ENCODE measurements around the gene GALNT7.
"Not testable (repeated sequence)": the region's sequence is repeated elsewhere in the genome, so short reads cannot be mapped to it uniquely, and the experiment has no call there.

Gene GALNT7

DNA sequence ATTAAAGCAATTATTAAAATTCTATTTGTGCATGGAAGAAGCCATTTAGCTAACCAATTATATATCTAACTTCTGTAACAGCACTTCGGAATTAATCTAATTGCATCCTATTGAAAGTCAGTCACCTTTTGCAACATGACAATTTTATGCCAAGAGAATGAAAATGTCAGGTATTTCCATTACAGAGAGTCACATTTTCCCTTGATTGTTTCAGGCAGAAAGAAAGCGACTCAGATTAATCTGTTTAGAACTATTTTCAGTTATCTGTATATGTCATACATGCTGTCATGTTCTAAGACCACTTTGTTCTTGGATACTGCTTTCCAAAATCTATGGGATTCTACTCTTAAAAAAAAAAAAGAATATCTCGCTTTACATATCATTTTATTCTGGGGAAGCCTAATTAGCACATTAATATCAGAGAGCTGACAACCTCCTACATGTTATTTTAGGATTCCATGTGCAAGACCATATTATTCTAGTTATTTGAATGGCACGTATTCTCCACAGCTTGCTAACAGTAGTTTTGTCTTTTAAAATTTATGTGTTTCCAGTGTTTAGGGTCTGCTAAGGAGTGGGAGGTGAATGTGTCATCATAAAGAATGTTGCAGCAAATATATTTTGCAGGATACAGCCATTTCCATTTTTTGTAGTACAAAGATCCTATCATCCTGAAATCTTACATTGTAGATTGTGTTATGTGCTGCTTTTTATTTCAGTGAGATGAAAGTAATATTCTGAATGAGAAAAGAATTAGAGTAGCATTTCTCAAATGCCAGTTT is 31.7 kb downstream of the GALNT7 start:
- DNase-seq, result no peak

DNA sequence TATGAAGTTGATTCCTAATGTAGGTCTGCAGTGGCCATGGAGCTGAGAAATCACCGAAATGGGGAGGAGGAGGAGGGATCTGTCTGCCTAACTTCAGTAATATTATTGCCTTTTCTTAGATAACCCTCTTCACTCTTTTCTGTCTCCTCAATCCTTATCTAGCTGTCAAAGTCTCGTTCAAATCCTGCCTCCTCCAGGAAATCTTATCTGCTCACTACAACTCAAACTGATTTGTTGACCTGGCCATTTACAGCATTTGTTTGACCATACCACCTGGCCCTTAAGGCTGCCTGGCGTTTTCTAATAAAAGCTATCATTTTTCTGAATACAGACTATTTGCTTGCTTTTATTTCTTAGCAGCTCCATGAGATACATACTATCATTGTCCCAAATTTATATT is 33.8 kb downstream of the GALNT7 start:
- DNase-seq, result no peak

DNA sequence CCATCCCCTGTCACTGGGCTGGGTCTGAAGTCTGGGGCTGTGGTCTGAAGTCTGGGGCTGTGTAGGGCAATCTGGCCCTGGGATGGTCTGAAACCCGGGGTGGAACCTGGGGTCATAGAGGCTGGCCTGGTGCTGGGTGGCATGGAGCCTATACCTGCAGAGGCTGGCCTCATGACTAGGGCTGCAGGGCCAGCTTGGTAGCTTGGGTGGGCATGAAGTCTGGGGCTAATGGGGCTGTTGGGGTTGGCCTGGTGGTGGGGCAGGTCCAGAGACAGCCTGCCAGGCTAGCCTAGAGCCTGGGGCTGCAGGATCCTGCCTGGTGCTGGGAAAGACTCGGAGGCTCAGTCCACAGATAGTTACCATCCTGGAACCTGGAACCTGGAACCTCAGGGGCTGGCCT is 37.0 kb downstream of the GALNT7 start:
- no peak for DNase-seq

DNA sequence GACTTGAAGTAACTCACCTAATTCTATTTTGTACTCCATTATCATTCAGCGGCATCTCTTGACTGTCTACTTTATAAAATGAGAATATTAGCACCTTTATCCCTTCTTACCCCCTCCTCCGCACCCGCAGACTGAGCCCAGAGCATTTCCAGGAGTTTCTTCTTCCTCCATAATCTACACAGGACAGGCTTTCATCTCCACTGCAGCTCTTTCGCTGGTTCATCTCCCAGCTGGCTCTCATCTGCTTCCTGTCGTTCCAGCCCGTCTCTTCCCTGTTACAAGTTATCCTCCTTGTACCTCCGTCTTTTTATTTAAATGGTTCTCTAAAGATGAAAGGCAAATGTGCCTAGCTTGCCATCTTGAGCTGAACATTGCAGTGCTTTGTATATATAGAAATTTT is 39.8 kb downstream of the GALNT7 start:
- DNase-seq, result no peak

DNA sequence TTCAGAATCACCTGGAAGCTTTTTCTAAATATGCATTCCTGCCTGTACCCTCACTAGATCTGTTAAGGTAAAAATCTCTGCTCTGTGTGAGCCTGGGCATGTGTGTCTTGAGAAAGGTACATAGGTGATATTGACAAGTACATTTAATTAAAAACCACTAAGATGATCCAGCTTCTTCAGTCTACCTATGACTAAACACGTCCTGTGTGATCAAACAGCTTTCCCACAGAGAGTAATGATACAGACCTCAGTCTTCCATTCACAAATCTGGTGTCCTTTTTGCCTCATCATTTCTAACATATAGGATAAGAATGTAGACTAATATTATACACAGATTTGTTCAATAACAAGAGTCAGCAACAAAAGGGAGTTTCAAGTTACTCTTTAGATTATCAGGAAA is 42.6 kb downstream of the GALNT7 start:
- DNase-seq, result no peak

DNA sequence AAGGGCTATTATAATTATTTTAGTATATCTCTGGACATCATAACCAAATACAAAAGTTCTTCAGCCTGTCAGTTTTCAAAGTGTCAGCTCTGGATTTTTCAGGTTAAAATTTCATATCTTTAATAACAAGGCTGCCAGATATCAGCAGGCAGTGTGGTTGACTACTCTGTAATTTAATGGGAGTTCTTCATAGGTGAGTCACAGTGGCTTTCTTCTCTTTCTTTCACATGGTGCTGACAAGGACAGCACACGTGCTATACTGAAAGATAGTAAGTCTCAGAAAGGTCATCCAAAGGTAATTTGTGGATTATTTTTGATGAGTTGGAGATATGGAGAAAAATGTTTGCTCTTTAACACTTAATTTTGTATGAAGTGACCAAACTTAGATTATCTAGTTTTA is 43.2 kb downstream of the GALNT7 start:
- DNase-seq, result no peak

DNA sequence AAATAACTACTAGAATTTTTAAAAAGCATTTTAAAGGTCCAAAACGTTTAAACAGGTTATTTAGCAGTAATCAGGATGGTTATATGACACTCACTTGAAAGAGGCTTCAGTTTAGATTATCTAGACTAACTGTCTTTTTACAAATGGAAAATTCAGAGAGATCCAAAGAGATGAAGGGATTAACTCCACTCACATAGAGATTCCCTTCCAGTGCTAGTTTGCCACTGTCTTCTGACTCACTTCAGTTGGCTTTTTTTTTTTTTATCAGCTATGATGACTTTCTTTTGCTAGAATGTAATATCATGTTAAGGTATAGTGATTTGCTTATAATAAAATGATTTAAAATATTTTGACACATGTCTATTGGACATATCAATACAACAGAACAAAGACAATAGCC is 43.8 kb downstream of the GALNT7 start:
- DNase-seq, result no peak

DNA sequence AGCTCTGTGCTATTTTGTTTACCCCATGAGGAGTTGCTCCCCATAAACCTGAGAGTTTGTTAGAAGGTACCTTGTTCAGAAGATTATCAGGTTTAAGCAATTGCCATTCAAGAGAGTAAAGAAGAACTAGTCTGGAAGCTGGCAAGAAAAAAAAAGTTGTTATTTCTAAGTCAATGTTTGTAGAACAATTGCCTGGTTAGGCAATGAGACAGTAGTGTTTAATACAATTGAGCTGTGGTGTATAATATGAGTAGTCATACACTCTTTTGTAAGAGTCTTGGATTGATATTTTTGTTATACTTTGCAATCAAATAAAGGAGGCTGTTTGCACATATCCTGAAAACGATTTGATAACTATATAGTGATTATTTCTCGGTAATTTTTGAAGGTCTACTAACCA is 44.7 kb downstream of the GALNT7 start:
- DNase-seq, result no peak

DNA sequence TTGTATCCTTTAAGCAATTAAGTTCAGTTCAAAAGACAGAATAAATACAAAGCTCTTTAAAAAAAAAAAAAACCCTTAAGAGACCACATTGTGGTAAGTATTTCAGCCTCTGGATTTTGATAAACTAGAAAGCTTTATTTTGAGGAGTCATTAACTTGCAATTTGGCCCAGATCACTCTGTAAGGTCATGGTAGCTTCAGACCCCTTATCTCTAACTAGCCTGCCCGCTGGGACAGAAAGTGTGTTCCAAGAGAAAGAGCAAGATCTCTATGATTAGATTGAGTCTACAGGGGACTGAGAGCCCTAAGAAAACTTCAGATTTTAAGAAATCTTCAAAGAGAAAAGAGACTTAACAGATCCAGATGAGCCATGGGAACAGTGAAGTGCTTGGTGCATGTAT is 45.6 kb downstream of the GALNT7 start:
- no peak for DNase-seq

DNA sequence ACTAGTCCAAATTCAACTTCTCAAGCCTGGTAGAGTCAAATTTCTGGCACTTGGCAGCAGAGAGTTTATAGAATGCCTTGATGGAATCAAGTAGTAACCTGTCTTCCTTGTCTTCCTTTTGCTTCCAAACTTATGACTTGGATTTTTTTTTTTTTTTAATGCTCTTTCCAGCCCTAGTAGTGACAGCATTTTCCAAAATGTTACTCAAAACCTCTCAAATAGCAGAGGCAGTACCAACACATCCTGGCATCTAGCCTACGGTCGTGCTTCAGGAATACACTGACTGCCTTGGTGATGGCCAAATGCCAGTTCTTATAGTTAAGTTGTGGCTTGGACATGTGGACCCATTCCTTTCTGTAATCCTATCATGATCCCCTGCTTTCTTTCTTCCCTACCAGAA is 46.0 kb downstream of the GALNT7 start:
- DNase-seq, result no peak

DNA sequence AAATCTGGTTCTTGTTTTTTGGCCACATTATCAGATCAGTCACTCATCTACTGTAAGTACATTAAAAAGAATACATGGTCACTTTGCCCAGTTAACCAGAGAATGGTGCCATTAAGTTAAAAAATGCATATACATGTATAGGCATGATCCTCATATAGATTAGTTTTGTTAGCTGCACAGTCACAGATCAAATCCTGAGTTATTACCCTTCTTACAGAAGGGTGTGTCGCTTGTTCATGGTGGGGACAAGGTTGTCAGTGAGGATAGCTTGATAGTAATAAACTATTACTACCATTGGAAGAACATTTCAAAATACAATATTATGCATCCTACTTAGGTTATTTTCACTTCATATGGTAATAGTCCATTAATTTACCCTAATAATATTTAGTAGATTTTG is 48.5 kb downstream of the GALNT7 start:
- no peak for DNase-seq

DNA sequence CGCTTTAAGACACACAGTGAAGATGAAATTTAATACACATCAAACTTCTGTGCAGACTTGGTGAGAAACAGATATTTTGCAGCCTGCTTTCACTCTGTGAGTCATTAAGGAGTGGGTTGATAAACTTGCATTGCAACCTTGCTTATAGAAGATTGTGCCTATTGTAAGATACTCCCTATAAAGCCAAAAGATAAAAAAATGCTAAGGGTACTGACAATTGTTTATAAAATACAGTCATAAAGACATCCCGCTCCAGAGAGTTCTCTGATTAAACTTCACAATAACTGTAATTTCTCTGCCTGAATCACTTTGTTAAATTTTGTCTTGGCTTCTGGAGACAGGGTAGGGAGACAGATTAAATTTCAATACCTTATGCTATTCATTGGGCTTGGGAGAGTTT is 49.1 kb downstream of the GALNT7 start:
- DNase-seq, result no peak

DNA sequence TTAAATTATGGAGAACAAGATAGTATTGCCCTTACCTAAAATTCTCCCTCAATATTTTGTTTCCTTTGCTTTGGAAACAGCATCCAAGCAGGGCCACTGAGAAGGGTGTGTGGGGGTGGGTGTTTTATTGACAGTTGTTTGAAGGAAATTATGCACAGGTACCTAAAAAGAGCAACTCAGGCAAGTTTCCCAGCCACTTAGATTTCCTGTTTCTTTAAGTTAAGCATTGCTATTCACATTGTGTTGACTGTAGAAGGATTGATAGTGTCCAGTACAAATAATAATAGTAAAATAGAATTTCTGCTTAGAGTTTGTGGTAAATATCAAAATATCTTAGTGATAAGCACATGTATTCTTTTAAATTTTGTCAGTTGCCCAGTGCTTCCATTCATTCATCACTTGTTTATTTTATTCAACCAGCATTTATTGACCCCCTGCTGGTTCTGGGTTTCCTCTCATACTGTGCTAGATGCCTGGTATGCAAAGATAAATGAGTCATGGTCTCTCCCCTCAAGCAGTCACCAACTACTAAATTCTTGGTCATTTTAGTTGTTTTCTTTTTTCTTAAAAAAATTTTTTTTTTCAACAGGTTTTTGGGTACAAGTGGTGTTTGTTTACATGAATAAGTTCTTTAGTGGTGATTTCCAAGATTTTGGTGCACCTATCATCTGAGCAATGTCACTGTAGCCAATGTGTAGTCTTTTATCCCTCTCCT is 50.0 kb downstream of the GALNT7 start:
- no peak for DNase-seq

DNA sequence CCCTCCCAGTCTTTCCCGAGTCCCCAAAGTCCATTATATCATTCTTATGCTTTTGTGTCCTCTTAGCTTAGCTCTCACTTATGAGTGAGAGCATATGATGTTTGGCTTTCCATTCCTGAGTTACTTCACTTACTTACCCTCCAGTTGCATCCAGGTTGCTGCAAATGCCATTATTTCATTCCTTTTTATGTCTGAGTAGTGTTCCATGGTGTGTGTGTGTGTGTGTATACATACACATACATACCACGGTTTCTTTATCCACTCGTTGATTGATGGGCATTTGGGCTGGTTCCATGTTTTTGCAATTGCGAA is 50.5 kb downstream of the GALNT7 start:
- not testable (repeated sequence) for DNase-seq

DNA sequence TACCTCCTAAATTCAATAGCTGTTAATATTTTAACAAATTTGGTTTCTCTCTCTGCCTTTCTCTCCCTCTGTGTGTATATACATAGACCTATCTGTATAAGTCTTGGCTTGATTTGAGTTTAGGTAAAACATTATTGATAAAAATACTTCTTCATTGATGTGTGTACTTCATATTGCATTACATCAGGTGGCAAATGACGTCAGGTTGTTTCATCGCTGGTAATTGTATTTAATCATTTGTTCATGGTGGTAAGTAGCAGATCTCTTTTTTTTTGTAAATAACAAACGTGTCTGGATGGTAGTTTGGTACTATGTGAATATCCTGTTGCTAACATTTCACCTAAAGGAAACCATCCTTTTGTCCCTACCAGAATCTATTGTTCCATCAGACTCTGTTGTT is 55.1 kb downstream of the GALNT7 start:
- DNase-seq, result no peak

DNA sequence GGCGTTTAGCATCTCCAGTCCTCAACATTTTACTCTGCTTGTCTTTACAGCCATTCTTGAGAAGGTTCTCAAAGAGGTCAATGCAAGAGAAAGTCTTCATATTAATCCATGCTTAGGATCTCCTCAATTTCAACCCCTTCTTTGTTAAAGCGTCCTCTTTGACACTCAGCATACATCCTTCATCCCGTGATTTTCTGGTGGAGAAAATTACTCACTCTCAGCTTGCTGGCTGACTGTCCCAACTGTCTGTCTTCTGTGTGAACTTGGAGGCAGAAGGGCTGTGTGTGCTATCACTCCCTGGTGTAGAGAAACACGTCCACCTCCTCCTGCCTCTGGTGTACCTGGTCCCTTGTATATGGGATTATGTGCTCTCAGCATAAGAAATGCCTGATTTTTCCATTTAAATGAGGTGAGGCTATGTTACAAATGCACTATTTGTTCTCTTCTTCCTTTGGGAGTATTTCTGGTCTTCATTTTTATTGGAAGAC is 57.8 kb downstream of the GALNT7 start:
- DNase-seq, result no peak

DNA sequence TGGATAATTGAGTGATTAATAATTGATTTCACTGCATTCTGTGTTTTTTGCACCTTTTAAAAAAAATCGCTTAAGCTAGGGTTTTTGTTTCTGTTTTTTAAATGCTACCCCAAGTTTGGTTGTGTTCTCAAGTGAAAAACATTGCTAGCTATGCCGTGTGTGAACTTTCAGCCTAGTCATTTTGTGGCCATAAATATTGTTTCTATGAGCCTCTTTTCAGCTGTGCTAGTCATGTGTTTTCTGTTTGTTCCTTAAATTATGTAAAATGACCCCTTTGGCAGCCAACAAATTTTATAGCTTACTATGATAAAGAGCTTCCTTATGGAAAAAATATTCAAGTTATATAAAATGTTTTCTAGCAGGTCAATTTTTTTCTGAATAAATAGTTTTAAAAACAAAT is 59.1 kb downstream of the GALNT7 start:
- no peak for DNase-seq

DNA sequence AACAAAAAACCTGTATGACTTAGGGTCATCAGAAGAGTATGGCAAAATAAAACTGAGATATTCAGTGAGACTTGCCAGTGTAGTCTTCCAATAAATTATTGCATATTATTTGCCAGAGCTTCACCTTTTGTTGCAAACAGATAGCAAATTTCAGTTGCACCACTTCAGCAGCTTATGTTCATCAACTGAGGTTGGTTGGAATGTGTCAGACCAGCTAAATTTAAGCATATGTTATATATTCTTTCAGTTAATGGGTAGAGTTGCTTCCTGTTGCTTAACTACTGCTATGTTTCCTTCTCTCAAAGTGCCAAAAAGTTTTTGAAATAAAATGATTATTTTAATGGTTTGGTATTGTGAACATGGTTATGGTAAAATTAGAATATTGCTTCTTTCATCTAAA is 61.5 kb downstream of the GALNT7 start:
- DNase-seq, result no peak

DNA sequence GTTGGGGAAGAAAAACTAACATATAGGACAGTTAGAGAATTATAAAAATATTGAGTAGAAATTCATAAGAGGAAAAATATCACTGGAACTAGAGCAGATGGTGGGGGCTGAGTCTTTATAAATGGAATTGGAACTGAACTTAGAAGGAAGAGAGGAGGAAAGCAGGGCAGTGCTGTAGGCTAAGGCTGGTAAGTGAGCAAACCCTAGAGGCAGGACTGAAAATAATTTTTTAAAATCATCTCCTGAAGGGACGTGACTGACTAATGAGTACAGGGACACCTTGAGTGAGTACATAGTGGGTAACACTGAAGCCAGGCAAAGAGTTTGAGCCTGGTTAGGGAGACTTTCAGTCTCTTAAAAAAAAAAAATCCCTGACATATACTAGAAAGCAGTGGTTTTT is 63.3 kb downstream of the GALNT7 start:
- peak; percentile 12 for DNase-seq

DNA sequence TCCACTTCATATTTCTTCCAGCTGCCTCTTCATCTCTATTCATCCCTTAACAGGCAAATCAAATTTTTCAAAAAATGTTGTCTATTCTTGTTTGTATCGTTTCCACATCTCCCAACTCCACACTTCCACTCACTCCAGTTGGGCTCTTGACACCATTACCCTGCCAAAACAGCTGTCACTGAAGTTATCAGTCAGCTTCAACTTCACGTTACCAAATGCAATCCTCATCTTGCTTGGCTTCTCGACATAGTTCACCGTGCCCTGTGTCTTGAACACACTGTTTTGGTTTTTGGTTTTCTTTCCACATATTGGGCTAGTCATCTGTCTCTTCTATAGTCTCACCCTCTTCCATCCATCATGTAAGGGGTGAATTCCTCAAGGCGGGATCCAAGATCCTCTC is 65.2 kb downstream of the GALNT7 start:
- no peak for DNase-seq

DNA sequence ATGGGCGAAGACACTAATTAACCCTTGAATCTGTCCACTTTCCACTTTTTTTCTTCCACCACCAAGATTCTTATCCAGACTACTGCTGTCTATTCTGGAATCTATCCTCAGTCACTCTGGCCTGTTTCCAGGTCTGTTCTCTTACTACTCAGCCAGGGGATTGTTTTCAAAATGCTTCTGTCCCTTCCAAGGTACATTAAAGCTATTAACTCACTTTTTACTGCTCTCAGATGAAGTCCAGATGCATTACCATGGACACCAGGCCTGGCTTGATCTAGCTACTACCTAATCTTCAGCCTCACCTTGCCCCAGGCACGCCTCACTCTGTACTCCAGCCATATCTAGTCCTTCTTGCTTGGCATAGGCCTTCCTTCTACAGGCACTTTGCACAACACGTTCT is 66.4 kb downstream of the GALNT7 start:
- no peak for DNase-seq

DNA sequence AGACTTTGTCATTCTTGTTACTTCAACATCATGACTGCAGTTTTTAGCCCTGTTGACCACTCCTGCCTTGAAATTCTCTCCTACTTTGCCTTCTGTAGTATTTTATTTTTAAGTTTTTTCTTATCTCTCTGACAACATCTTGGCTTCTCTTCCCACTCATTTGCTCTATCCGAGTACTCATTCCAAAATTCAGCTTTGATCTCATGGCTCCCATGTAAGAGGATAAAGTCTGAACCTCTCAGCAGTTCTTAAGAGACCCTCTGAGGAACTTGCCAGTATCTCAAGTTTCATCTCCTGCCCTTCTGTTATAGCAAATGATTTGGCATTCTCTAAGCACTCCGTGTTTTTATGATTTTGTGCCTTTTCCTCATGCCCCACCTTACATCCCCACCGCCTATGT is 67.7 kb downstream of the GALNT7 start:
- DNase-seq, result no peak

DNA sequence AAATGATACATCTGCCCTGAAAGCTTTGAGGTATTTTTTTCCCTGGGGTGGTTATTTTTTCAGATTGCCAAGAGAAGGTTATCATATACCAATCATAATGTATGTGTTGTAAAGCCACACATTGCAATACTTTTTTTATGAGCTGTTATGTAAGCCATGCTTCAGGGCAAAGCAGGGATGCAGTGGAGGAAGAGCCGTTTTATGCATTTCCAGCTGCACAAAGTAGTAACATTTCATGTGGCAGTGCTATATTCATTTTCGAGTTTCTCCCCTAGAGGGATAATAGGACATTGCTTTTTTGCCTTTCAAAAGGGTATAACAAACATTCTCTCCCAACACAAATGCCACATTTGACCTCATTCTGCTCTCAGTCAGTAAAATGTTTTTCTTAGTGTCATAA is 68.5 kb downstream of the GALNT7 start:
- DNase-seq, result no peak

DNA sequence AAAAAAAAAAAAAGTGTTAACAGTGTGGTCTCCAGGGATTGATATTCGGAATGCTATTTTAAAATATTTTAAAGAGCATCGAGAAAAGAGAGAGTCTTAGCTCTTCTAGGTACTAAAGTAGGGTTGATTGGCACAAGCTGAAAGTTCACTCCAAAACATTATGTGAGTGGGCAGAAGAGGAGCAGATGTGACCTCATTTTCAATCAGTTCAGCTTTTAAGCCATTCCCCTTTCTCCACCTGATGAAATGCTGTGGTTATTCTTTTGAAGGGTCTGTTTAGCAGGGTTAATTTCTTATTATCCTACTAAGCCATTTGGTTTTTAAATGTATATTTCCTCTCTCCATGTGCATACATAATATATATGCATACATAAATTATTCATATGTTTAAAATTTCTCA is 69.2 kb downstream of the GALNT7 start:
- DNase-seq, result no peak

DNA sequence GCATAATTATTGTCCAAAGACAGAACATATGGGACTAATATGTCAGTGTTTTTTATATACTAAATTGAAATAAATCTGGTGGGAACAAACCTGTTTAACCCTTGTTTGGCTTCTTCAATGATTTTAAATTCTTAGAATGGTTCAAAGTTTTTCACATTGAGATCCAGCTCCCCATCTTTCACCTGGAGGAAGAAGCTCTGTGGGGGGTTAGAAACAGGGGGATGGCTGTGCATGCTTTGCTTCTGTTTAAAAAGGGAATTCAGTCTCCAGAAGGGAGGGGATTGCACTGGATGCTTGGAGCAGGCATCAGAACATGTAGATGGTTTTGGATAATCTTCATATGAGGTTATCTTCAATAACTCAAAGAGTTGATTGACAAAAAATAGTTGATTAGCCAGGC is 72.1 kb downstream of the GALNT7 start:
- no peak for DNase-seq

Data from NCI-H1694 treated with DMSO at 0.1 percent for 48 hours (cell line).